Measurements from ENCODE around the gene CCNE1. TPM values are rescaled to one million over a fixed set of nuclear protein-coding genes. Genes with fewer than 3 reads are reported as not detected.

Gene CCNE1
- total RNA-seq, 1 experiment from 2014 or later, result 12.0 TPM

DNA sequence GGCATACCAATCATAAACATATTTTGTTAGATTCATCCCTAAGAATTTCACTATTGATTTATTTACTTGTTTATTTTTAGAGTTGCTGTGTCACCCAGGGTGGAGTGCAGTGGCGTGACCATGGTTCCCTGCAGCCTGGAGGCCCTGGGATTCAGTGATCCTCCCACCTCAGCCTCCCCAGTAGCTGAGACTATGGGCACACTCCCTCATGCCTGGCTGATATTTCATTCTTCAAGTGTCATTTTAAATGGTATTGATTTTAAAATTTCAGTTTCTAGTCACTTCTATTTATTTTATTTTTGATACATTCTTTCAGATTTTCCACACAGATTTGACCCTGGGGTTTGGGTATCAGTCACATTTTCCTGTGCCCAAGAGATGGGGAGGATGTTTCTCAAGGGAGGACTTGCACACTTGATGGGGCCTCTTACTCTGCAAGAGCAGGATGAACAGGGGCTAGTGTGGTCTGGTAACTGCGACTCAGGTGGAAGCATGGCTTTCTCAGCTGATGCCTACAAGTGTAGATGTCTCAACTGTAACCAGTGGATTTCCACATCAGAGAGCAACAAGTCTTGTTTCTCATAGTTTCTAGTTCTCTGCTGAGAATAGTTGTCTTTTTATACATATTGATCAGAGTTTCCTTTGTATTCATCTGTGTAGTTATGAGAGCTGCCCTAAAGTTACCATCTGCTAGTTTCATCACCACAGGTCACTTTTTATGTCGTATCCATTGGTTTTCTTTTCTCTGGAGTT lies 40.2 kb downstream of the CCNE1 start:
- TF ChIP-seq, protein P1, sequence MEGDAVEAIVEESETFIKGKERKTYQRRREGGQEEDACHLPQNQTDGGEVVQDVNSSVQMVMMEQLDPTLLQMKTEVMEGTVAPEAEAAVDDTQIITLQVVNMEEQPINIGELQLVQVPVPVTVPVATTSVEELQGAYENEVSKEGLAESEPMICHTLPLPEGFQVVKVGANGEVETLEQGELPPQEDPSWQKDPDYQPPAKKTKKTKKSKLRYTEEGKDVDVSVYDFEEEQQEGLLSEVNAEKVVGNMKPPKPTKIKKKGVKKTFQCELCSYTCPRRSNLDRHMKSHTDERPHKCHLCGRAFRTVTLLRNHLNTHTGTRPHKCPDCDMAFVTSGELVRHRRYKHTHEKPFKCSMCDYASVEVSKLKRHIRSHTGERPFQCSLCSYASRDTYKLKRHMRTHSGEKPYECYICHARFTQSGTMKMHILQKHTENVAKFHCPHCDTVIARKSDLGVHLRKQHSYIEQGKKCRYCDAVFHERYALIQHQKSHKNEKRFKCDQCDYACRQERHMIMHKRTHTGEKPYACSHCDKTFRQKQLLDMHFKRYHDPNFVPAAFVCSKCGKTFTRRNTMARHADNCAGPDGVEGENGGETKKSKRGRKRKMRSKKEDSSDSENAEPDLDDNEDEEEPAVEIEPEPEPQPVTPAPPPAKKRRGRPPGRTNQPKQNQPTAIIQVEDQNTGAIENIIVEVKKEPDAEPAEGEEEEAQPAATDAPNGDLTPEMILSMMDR (conservative IDR thresholded peaks at IDR 0.05; ENCODE audit: low read depth, low read length), result no peak
- no peak for TF ChIP-seq EZH2 (IDR thresholded peaks at IDR 0.05; ENCODE audit: borderline replicate concordance, low read depth, low read length, poor library complexity, severe bottlenecking)
- BruUV-seq (replicated peaks), result no TSS peak
- Histone ChIP-seq H3K27ac (ENCODE audit: low read depth, low read length, poor library complexity, severe bottlenecking) (no peak overlapping the region), H3K4me1 (ENCODE audit: insufficient read depth, low read length, poor library complexity, severe bottlenecking) (no peaks in the 10 kb centered on the region), H3K9me3 (ENCODE audit: low read depth, low read length, poor library complexity, severe bottlenecking) (no peaks in the 10 kb centered on the region), H3K36me3 (ENCODE audit: insufficient read depth, low read length, poor library complexity, severe bottlenecking) (no peaks in the 10 kb centered on the region), H3K4me3 (ENCODE audit: low read depth, low read length, poor library complexity, severe bottlenecking) (no peak overlapping the region), H3K27me3 (replicated peaks; ENCODE audit: insufficient read depth, low read depth, low read length, poor library complexity) (peaks cover 6% of the 10 kb centered on the region)
- CTCF ChIA-PET, result no interaction called here
- no peak for DNase-seq (ENCODE audit: low spot score)
- intact Hi-C loops (cut with micrococcal nuclease; ENCODE audit: unreplicated experiment), result no loop called here
- POLR2A ChIA-PET (ENCODE audit: low non-redundant PET), result no interaction called here

GRCh38 chr19:29854033-29854432 lies 42.2 kb downstream of the CCNE1 start:
- CTCF ChIA-PET, result no interaction called here
- Histone ChIP-seq H3K36me3 (ENCODE audit: insufficient read depth, low read length, poor library complexity, severe bottlenecking) (no peaks in the 10 kb centered on the region), H3K27me3 (replicated peaks; ENCODE audit: insufficient read depth, low read depth, low read length, poor library complexity) (no peaks in the 10 kb centered on the region), H3K4me3 (ENCODE audit: low read depth, low read length, poor library complexity, severe bottlenecking) (no peak overlapping the region), H3K27ac (ENCODE audit: low read depth, low read length, poor library complexity, severe bottlenecking) (no peak overlapping the region), H3K9me3 (ENCODE audit: low read depth, low read length, poor library complexity, severe bottlenecking) (no peaks in the 10 kb centered on the region), H3K4me1 (ENCODE audit: insufficient read depth, low read length, poor library complexity, severe bottlenecking) (no peaks in the 10 kb centered on the region)
- BruUV-seq (replicated peaks), result no TSS peak
- TF ChIP-seq, protein P1 (conservative IDR thresholded peaks at IDR 0.05; ENCODE audit: low read depth, low read length), result no peak
- no peak for TF ChIP-seq EZH2 (IDR thresholded peaks at IDR 0.05; ENCODE audit: borderline replicate concordance, low read depth, low read length, poor library complexity, severe bottlenecking)
- DNase-seq (ENCODE audit: low spot score), result no peak
- POLR2A ChIA-PET (ENCODE audit: low non-redundant PET), result no interaction called here
- intact Hi-C loops (cut with micrococcal nuclease; ENCODE audit: unreplicated experiment), result no loop called here

GRCh38 chr19:29855087-29855486 lies 43.3 kb downstream of the CCNE1 start:
- no TSS peak for BruUV-seq (replicated peaks)
- CTCF ChIA-PET, result no interaction called here

More at GRCh38 chr19:29855087-29855486, 43.3 kb downstream of the CCNE1 start:
- no peak overlapping the region for H3K27ac ChIP-seq (ENCODE audit: low read depth, low read length, poor library complexity, severe bottlenecking)
- no peaks in the 10 kb centered on the region for H3K4me1 ChIP-seq (ENCODE audit: insufficient read depth, low read length, poor library complexity, severe bottlenecking)
- TF ChIP-seq EZH2 (IDR thresholded peaks at IDR 0.05; ENCODE audit: borderline replicate concordance, low read depth, low read length, poor library complexity, severe bottlenecking), result no peak
- TF ChIP-seq, protein P1 (conservative IDR thresholded peaks at IDR 0.05; ENCODE audit: low read depth, low read length), result no peak
- H3K9me3 ChIP-seq (ENCODE audit: low read depth, low read length, poor library complexity, severe bottlenecking), result no peaks in the 10 kb centered on the region
- H3K27me3 ChIP-seq (replicated peaks; ENCODE audit: insufficient read depth, low read depth, low read length, poor library complexity), result no peaks in the 10 kb centered on the region
- H3K36me3 ChIP-seq (ENCODE audit: insufficient read depth, low read length, poor library complexity, severe bottlenecking), result no peaks in the 10 kb centered on the region
- intact Hi-C loops (cut with micrococcal nuclease; ENCODE audit: unreplicated experiment), result no loop called here
- H3K4me3 ChIP-seq (ENCODE audit: low read depth, low read length, poor library complexity, severe bottlenecking), result no peak overlapping the region
- DNase-seq (ENCODE audit: low spot score), result no peak
- POLR2A ChIA-PET (ENCODE audit: low non-redundant PET), result no interaction called here

Measured in A673 (cell line).